BLaER1 treated with 17β-estradiol and CSF1 and Interleukin-3, amounts not matched to agents 10 nM and 100 nM (cell line): ENCODE measurements around the gene MAOB.

Experiments used
- H3K27ac ChIP-seq, 11 experiments: shearing (Covaris generic); formaldehyde crosslinking; 2 replicates each; pipeline ENCODE4 v1.8.1; 2022
- H3K27me3 ChIP-seq, 11 experiments: shearing (Covaris generic); formaldehyde crosslinking; 2 replicates each; pipeline ENCODE4 v1.8.1; 2022
- H3K36me3 ChIP-seq, 11 experiments: shearing (Covaris generic); formaldehyde crosslinking; 2 replicates each; pipeline ENCODE4 v1.8.1; 2022
- H3K4me1 ChIP-seq, 10 experiments: shearing (Covaris generic); formaldehyde crosslinking; 2 replicates each; pipeline ENCODE4 v1.8.1; 2022
- H3K4me2 ChIP-seq, 11 experiments: shearing (Covaris generic); formaldehyde crosslinking; 2 replicates each; pipeline ENCODE4 v1.8.1; 2022
- H3K4me3 ChIP-seq, 10 experiments: shearing (Covaris generic); formaldehyde crosslinking; 2 replicates each; pipeline ENCODE4 v1.8.1; 2022
- H3K9ac ChIP-seq, 11 experiments: shearing (Covaris generic); formaldehyde crosslinking; 2 replicates each; pipeline ENCODE4 v1.8.1; 2022
- H3K9me3 ChIP-seq, 11 experiments: shearing (Covaris generic); formaldehyde crosslinking; replicated peaks in 1 of 11; 2 replicates each; pipeline ENCODE4 v1.8.1; 2022
- H4K20me1 ChIP-seq, 11 experiments: shearing (Covaris generic); formaldehyde crosslinking; 2 replicates each; pipeline ENCODE4 v1.8.1; 2022
- Cebpa-rat ChIP-seq, 11 experiments: shearing (Covaris generic); IDR thresholded peaks; 2 replicates each; pipeline ENCODE4 v1.8.1; 2022

Gene MAOB

GRCh38 chrX:43865791-43866190 lies 16.5 kb downstream of the MAOB start:
- Histone ChIP-seq H3K27ac (no peak overlapping the region), H4K20me1 (no peaks in the 10 kb centered on the region), H3K4me2 (no peak overlapping the region), H3K9ac (no peak overlapping the region), H3K9me3 (no peaks in the 10 kb centered on the region), H3K4me1 (no peaks in the 10 kb centered on the region), H3K36me3 (no peaks in the 10 kb centered on the region), H3K4me3 (no peak overlapping the region), H3K27me3 (no peaks in the 10 kb centered on the region)
- TF ChIP-seq Cebpa-rat (IDR thresholded peaks at IDR 0.05) = no peak

DNA sequence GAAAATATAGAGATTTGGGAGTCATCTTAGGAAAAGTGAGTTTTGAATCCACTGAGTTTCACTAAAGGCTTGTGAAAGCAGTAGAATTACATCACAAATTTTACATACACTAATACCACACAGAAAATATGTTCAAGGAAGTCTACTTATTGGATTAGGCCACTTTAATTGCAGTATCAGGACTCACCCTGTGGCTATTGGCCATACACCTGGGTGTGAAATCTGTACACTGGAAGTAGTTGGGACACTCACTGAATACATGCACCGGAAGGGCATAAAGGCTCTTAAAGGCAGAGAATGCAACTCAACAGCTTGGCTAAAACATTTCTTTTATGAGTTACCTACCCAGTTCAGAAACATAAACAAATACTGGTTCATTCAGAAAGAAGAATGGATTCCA lies 19.8 kb downstream of the MAOB start:
- H3K27me3 ChIP-seq = no peaks in the 10 kb centered on the region
- H3K36me3 ChIP-seq = no peaks in the 10 kb centered on the region
- no peak overlapping the region for H3K4me2 ChIP-seq
- H3K27ac ChIP-seq = no peak overlapping the region
- TF ChIP-seq Cebpa-rat (IDR thresholded peaks at IDR 0.05) = no peak
- H4K20me1 ChIP-seq = no peaks in the 10 kb centered on the region
- H3K4me3 ChIP-seq = no peak overlapping the region
- no peaks in the 10 kb centered on the region for H3K4me1 ChIP-seq
- H3K9me3 ChIP-seq = no peaks in the 10 kb centered on the region
- H3K9ac ChIP-seq = no peak overlapping the region

DNA sequence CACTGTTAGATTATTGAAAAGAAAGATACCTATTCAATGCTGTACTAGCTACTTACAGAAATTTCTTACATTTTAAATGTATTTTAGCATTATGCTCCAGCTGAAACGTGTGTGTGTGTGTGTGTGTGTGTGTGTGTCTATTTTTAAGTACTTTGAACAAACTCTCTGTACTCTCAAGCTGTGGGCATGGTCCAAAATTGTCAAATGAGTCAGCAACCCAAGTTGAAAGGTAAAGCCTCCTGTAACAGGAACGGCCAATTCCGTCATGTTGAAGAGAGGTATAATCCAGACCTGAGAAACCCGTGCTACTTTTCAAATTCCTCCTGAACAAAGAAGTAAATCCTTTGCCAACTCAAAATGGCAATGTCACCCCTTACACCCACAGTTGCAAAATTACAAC lies 20.5 kb downstream of the MAOB start:
- Histone ChIP-seq H3K36me3 (no peaks in the 10 kb centered on the region), H3K4me3 (no peak overlapping the region), H3K27me3 (no peaks in the 10 kb centered on the region), H3K27ac (no peak overlapping the region), H3K4me1 (no peaks in the 10 kb centered on the region), H4K20me1 (no peaks in the 10 kb centered on the region), H3K9ac (no peak overlapping the region), H3K9me3 (no peaks in the 10 kb centered on the region), H3K4me2 (no peak overlapping the region)
- no peak for TF ChIP-seq Cebpa-rat (IDR thresholded peaks at IDR 0.05)

DNA sequence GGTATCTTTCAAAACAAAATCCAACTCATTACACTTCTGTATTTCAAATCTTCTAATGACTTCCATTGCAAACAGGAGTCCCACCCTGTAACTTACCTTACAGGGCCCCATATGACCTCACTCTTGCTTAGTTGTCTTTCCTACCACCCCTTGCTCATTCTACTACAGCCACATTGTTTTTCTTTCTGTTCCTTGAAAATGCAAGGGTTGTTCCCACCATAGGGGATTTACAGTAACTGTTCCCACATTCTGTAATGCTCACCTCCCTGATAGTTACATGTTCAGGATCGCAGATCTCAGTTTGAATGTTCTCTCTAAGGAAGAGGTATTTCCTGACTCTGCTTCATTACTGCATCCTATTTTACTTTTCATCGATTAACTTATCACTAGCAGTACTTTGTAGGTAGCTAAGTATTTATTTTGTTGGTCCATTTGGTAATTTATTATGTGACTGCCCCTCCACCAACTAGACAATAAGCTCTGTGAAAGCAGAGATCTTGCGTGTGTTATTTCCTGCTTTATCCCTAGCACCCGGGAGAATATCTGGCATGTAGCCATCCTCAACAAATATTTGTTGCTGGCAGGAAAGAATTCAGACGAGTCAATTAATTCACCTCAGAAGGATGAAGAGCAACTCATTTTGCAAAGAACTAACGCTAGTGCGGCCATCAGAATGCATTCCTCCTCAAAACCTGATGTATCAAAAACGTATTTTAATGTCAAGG lies 21.4 kb downstream of the MAOB start:
- Histone ChIP-seq H3K27ac (no peak overlapping the region), H3K4me1 (no peaks in the 10 kb centered on the region), H4K20me1 (no peaks in the 10 kb centered on the region), H3K4me2 (no peak overlapping the region), H3K4me3 (no peak overlapping the region), H3K9ac (no peak overlapping the region), H3K9me3 (no peaks in the 10 kb centered on the region), H3K36me3 (no peaks in the 10 kb centered on the region), H3K27me3 (no peaks in the 10 kb centered on the region)
- no peak for TF ChIP-seq Cebpa-rat (IDR thresholded peaks at IDR 0.05)

DNA sequence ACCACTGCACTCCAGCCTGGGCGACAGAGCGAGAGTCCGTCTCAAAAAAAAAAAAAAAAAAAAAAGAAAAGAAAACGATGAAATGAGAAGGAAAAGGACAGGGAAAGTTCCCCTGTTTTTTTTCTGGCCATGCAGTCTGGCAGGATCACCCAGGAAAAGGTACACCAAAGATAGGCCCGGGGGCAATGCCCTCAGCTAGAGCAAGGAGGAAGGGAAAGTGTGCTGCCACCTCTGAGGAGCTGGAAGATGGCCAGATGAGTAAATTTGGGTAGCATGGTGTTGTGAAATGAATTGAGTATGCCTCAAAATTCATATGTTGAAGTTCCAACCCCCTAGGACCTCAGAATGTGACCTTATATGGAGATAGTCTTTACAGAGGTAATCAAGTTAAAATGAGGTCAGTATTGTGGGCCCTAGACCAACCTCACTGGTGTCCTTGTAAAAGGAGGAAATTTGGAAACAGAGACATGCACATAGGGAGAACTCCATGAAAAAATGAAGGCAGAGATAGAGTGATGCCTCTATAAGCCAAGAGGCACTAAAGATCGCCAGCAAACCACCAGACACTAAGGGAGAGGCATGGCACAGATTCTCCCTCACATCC lies 28.9 kb downstream of the MAOB start:
- Histone ChIP-seq H4K20me1 (no peaks in the 10 kb centered on the region), H3K27me3 (0 out of 22 replicates have a peak, but pooled peaks cover 0 to 6% (median 0%) of the 10 kb centered on the region in 11 experiments), H3K9ac (no peak overlapping the region), H3K4me3 (no peak overlapping the region), H3K36me3 (no peaks in the 10 kb centered on the region), H3K4me2 (no peak overlapping the region), H3K27ac (no peak overlapping the region), H3K9me3 (no peaks in the 10 kb centered on the region), H3K4me1 (no peaks in the 10 kb centered on the region)
- no peak for TF ChIP-seq Cebpa-rat (IDR thresholded peaks at IDR 0.05)

DNA sequence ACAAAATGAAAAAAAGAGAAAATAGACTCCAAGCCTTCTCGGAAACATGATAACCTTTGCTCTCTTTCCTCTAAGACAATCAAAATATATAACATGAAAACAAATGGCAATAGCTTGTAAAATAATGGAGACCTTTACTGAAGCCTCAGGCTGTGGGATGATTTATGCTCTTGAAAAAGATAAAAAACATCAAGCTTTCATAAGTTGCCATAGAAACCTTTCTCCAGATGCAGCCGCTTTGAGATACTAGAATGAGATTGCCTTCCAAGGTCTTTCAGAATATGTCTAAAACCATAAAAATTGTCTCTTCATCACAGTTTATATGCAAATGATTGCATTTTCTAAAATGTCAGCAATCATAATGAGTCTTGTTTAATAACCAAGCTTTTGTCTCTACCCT lies 31.6 kb downstream of the MAOB start:
- Histone ChIP-seq H3K4me3 (no peak overlapping the region), H3K9ac (no peak overlapping the region), H3K27ac (no peak overlapping the region), H3K4me2 (no peak overlapping the region), H4K20me1 (no peaks in the 10 kb centered on the region), H3K27me3 (0 out of 22 replicates have a peak, but pooled peaks cover 0 to 6% (median 0%) of the 10 kb centered on the region in 11 experiments), H3K36me3 (no peaks in the 10 kb centered on the region), H3K4me1 (no peaks in the 10 kb centered on the region), H3K9me3 (no peaks in the 10 kb centered on the region)
- TF ChIP-seq Cebpa-rat (IDR thresholded peaks at IDR 0.05) = no peak

GRCh38 chrX:43849173-43849572 lies 33.1 kb downstream of the MAOB start:
- no peak overlapping the region for H3K4me2 ChIP-seq
- H3K9ac ChIP-seq = no peak overlapping the region
- H3K27me3 ChIP-seq = 0 out of 22 replicates have a peak, but pooled peaks cover 0 to 6% (median 0%) of the 10 kb centered on the region in 11 experiments
- no peak overlapping the region for H3K27ac ChIP-seq
- no peak overlapping the region for H3K4me3 ChIP-seq
- no peaks in the 10 kb centered on the region for H3K4me1 ChIP-seq
- H4K20me1 ChIP-seq = no peaks in the 10 kb centered on the region
- no peak for TF ChIP-seq Cebpa-rat (IDR thresholded peaks at IDR 0.05)
- no peaks in the 10 kb centered on the region for H3K36me3 ChIP-seq
- H3K9me3 ChIP-seq = no peaks in the 10 kb centered on the region

DNA sequence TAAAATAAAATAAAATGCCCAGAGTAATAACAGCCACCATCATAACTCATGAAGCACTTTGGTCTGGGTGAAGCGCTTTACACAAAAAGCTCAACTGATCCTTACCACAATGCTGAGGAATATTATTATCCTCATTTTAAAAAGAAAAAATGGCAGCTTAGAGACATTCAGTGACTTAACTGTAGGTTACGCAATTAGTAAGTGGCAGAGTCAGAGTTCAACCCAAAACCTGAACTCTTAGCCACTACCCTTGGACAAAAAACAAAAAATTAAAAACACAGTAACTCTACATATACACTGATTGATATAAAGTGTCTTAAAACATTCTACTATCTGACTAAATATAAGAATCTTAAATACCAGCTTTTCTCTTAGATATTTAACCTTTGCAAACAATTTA lies 34.9 kb downstream of the MAOB start:
- H3K4me3 ChIP-seq = no peak overlapping the region
- no peaks in the 10 kb centered on the region for H3K9me3 ChIP-seq
- no peak overlapping the region for H3K4me2 ChIP-seq
- no peaks in the 10 kb centered on the region for H3K36me3 ChIP-seq
- H3K9ac ChIP-seq = no peak overlapping the region
- H3K4me1 ChIP-seq = no peaks in the 10 kb centered on the region
- H3K27me3 ChIP-seq = 0 out of 22 replicates have a peak, but pooled peaks cover 0 to 6% (median 0%) of the 10 kb centered on the region in 11 experiments
- TF ChIP-seq Cebpa-rat (IDR thresholded peaks at IDR 0.05) = no peak
- H4K20me1 ChIP-seq = no peaks in the 10 kb centered on the region
- H3K27ac ChIP-seq = no peak overlapping the region

- 0 out of 22 replicates have a peak, but pooled peaks cover 0 to 6% (median 0%) of the 10 kb centered on the region in 11 experiments for H3K27me3 ChIP-seq
- no peaks in the 10 kb centered on the region for H3K4me1 ChIP-seq
- no peaks in the 10 kb centered on the region for H4K20me1 ChIP-seq
These were observed 35.7 kb downstream of the MAOB start for GRCh38 chrX:43846558-43846957.

DNA sequence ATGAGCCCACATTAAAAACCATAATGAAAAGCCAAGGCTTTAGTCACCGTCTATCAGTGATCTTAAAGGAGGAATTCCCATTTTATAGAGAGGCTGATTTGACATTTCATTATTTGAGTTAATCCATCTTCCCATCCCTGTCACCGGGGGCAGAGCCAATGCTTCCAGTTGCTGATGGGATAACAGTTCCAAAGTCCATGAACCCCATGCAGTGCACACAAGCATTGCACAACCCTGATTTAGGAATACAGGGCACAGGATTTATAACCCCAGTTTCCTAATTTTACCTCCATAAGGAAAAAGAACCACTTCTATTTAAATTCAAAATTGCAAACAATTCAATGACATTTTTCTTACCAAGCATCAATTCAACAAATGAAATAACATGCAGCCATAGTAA lies 36.5 kb downstream of the MAOB start:
- Histone ChIP-seq H3K9ac (no peak overlapping the region), H3K4me3 (no peak overlapping the region), H3K9me3 (peaks cover 0 to 11% (median 0%) of the 10 kb centered on the region in 11 experiments; a peak in 6 of 22 replicates), H3K27ac (no peak overlapping the region), H3K36me3 (no peaks in the 10 kb centered on the region), H3K4me1 (no peaks in the 10 kb centered on the region), H3K4me2 (no peak overlapping the region), H3K27me3 (0 out of 22 replicates have a peak, but pooled peaks cover 0 to 6% (median 0%) of the 10 kb centered on the region in 11 experiments), H4K20me1 (no peaks in the 10 kb centered on the region)
- no peak for TF ChIP-seq Cebpa-rat (IDR thresholded peaks at IDR 0.05)

More at GRCh38 chrX:43846558-43846957, 35.7 kb downstream of the MAOB start:
- no peak overlapping the region for H3K4me3 ChIP-seq
- no peak overlapping the region for H3K27ac ChIP-seq
- peaks cover 0 to 6% (median 0%) of the 10 kb centered on the region in 11 experiments; a peak in 6 of 22 replicates for H3K9me3 ChIP-seq
- TF ChIP-seq Cebpa-rat (IDR thresholded peaks at IDR 0.05) = no peak
- no peak overlapping the region for H3K9ac ChIP-seq
- H3K4me2 ChIP-seq = no peak overlapping the region
- no peaks in the 10 kb centered on the region for H3K36me3 ChIP-seq
